Hypothalamus (tissue), 51 donors: ENCODE results near the gene OR1E2.
"Not testable (repeated sequence)": the region's sequence is repeated elsewhere in the genome, so short reads cannot be mapped to it uniquely, and the experiment has no call there.

Experiments used
- DNase-seq, 51 donors: peaks; one replicate each; lab custom pipeline; 2025; lab: John Stamatoyannopoulos, UW

The OR1E2 gene

GRCh38 chr17:3398310-3398709 is 35.3 kb downstream of the OR1E2 start, which contains the start of gene OR1E1:
TSS of gene OR1E1 (minus strand) at chr17:3398410. CDS start at chr17:3398410, 0 bp downstream.
- DNase-seq: no peak

GRCh38 chr17:3397801-3398200 is 35.8 kb downstream of the OR1E2 start:
- not testable (repeated sequence) for DNase-seq

- DNase-seq: no peak
Observed at GRCh38 chr17:3389791-3390190, 43.9 kb downstream of the OR1E2 start.

GRCh38 chr17:3385869-3386816 is 47.5 kb downstream of the OR1E2 start, which contains the start of gene OR3A2:
TSS of gene OR3A2 (minus strand) at chr17:3386308.
- DNase-seq: no peak
